Stimulated activated CD4-positive, alpha-beta T cell treated with anti-CD3 and anti-CD28 coated beads, Interleukin-15, amount 100 ng/mL, for 24 hours (primary cell): ENCODE results near the gene EPB41L1.
A peak's percentile ranks its signal among the peaks of the same experiment; 100 is the strongest.

Source experiments
- DNase-seq: peaks from one replicate; pipeline ENCODE4 v3.0.0-alpha.2; 2020

Gene EPB41L1

GRCh38 chr20:36155991-36156390 is 1.5 kb downstream of the EPB41L1 start:
- no peak for DNase-seq

GRCh38 chr20:36157610-36158009 is 3.1 kb downstream of the EPB41L1 start:
- DNase-seq: no peak

- DNase-seq: no peak
Observed at GRCh38 chr20:36158160-36158741, 3.7 kb downstream of the EPB41L1 start.

GRCh38 chr20:36159833-36160232 is 5.3 kb downstream of the EPB41L1 start:
- DNase-seq: no peak

GRCh38 chr20:36162272-36162966 is 7.9 kb downstream of the EPB41L1 start:
- no peak for DNase-seq

- no peak for DNase-seq
Observed at GRCh38 chr20:36167902-36168503, 13.5 kb downstream of the EPB41L1 start.

GRCh38 chr20:36170542-36171215 is 16.1 kb downstream of the EPB41L1 start:
- no peak for DNase-seq

- DNase-seq: peak; percentile 14
Observed at GRCh38 chr20:36173451-36173933, 19.0 kb downstream of the EPB41L1 start.

- no peak for DNase-seq
Observed at GRCh38 chr20:36175016-36175415, 20.5 kb downstream of the EPB41L1 start.

GRCh38 chr20:36175475-36175995 is 21.0 kb downstream of the EPB41L1 start:
- no peak for DNase-seq

- DNase-seq: no peak
Observed at GRCh38 chr20:36177716-36178115, 23.2 kb downstream of the EPB41L1 start.

- no peak for DNase-seq
Observed at GRCh38 chr20:36179170-36179945, 24.8 kb downstream of the EPB41L1 start.

- no peak for DNase-seq
Observed at GRCh38 chr20:36180323-36180722, 25.8 kb downstream of the EPB41L1 start.

- no peak for DNase-seq
Observed at GRCh38 chr20:36181934-36182603, 27.5 kb downstream of the EPB41L1 start.

GRCh38 chr20:36182604-36183154 is 28.1 kb downstream of the EPB41L1 start:
- no peak for DNase-seq

GRCh38 chr20:36183155-36183944 is 28.8 kb downstream of the EPB41L1 start:
- no peak for DNase-seq

GRCh38 chr20:36184816-36185776 is 30.6 kb downstream of the EPB41L1 start:
- DNase-seq: no peak

- DNase-seq: no peak
Observed at GRCh38 chr20:36193977-36194712, 39.6 kb downstream of the EPB41L1 start.

- DNase-seq: no peak
Observed at GRCh38 chr20:36196676-36197075, 42.1 kb downstream of the EPB41L1 start.
